SK-N-SH treated with all-trans-retinoic acid at 6 μM for 48 hours (cell line): ENCODE results near the gene TRAK1.

ENCODE experiments used
- ARNTL ChIP-seq: fragments of 450-650 bp; formaldehyde crosslinking; IDR thresholded peaks from 2 replicates; pipeline ENCODE4 v1.5.0; 2020; ENCODE audit warnings: low read depth, mild to moderate bottlenecking, moderate library complexity, borderline replicate concordance
- PPARA ChIP-seq: fragments of 250-450 bp; sonication (Bioruptor Pico); IDR thresholded peaks from 2 replicates; pipeline ENCODE4 v1.5.0; 2020; ENCODE audit warnings: mild to moderate bottlenecking, borderline replicate concordance
- ZC3H10 ChIP-seq: fragments of 250-450 bp; sonication (Bioruptor Pico); IDR thresholded peaks from 2 replicates; pipeline ENCODE4 v1.5.1; 2021; ENCODE audit warnings: mild to moderate bottlenecking, moderate library complexity
- ZNF70 ChIP-seq: fragments of 450-650 bp; formaldehyde crosslinking; IDR thresholded peaks from 2 replicates; pipeline ENCODE4 v1.5.0; 2020; ENCODE audit warnings: mild to moderate bottlenecking, moderate library complexity

DNA sequence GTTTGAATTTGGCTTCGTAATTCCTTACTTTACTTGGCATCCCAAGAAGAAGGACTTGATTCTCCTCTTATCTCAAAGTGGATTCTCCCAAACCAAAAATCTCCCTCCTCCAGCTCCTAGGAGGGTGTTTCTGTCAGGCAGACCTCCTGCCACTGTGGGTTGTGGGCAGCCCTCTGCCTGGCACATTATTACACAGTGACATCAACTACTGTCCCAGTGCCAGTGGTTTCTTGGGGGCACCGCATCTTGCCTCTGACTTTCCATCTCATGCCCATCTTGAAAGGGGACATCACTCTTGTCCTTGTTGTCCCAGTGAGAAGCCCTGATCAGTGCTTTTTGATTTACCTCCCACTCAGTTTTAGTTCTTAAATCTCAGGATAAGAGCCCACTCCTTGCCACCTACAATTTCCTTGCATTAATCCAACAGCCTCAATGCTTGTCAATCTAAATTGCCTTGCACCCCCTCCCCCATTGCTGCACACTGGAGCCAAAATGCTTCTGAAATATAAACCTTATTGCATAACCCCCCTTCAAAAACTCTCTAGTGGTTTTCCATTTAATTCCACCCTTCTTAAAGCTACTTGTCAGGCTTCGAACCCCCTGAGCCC, 81.0 kb downstream of the TRAK1 start:
- TF ChIP-seq ARNTL (CRISPR knock-in tag) (no peak), ZNF70 (CRISPR knock-in tag) (no peak), PPARA (CRISPR knock-in tag) (no peak), ZC3H10 (CRISPR knock-in tag) (no peak)
